ENCODE results near the gene REEP1. TPM values are rescaled to one million over a fixed set of nuclear protein-coding genes. Genes with fewer than 3 reads are reported as not detected.

The REEP1 gene
- total and polyA plus RNA-seq, 2 of the 13 experiments (the other 11 are each of a cell fraction or from before 2014, with no cell fraction given) = 0.27 TPM; not detected in 1

GRCh38 chr2:86315084-86315483, 22.3 kb downstream of the REEP1 start (continued):
- TF ChIP-seq ZUFSP (CRISPR knock-in tag; IDR thresholded peaks at IDR 0.05; ENCODE audit: borderline replicate concordance) = no peak

- Histone ChIP-seq H3K79me2 (ENCODE audit: insufficient read depth, low read length) (no peaks in the 10 kb centered on the region), H3K4me3 (replicated peaks in 1 of 3; ENCODE audit: insufficient read depth in 1 of 3, low read depth in 2 of 3, low read length in 3 of 3) (no peak overlapping the region), H3K4me1 (ENCODE audit: insufficient read depth, low read length) (no peaks in the 10 kb centered on the region), H3K9ac (ENCODE audit: insufficient read depth, low read depth, low read length) (no peak overlapping the region), H3K36me3 (replicated peaks in 1 of 2; ENCODE audit: control insufficient read depth in 1 of 2, insufficient read depth in 2 of 2, low read length in 2 of 2) (no peaks in the 10 kb centered on the region), H3K27ac (ENCODE audit: extremely low read length, insufficient read depth, low read length) (no peak overlapping the region), H3K27me3 (ENCODE audit: control insufficient read depth in 1 of 2, insufficient read depth in 2 of 2, low read length in 2 of 2) (peaks cover 3 to 53% of the 10 kb centered on the region in 2 experiments; a peak in 2 of 5 replicates), H3K9me3 (ENCODE audit: low read length) (no peaks in the 10 kb centered on the region), H2AFZ (ENCODE audit: low read length) (no peak overlapping the region), H3K4me2 (ENCODE audit: low read depth, low read length) (no peak overlapping the region), H4K20me1 (ENCODE audit: insufficient read depth, low read length) (no peaks in the 10 kb centered on the region)
- DNase-seq (ENCODE audit: low spot score) (no peak), ATAC-seq (no peak; the same call in 2 of the 3 replicates), FAIRE-seq (no peak)
- ChIA-PET POLR2A (no interaction called here), CTCF (ENCODE audit: low intra/inter-chr PET ratio, low total read pairs) (no interaction called here)
- intact Hi-C loops (cut with micrococcal nuclease; ENCODE audit: unreplicated experiment) (no loop called here), in situ Hi-C loops (cut with HindIII; ENCODE audit: extremely low pct_ligation_motif_present, low pct_unique_long_range_greater_than_20kb) (no loop called here)
- no TSS peak for BruUV-seq (replicated peaks)
- TF ChIP-seq HHEX (CRISPR knock-in tag; IDR thresholded peaks at IDR 0.05) (no peak), MYPOP (CRISPR knock-in tag; IDR thresholded peaks at IDR 0.05) (no peak), ZNF256 (CRISPR knock-in tag; conservative IDR thresholded peaks at IDR 0.05) (no peak)
- WGBS (ENCODE audit: low lambda C conversion rate) = 6% methylated on average over 2 of the region's 2 CpGs
These were observed 23.3 kb downstream of the REEP1 start for GRCh38 chr2:86314125-86314524.
